ENCODE data around the gene SLC34A3. TPM values are rescaled to one million over a fixed set of nuclear protein-coding genes. Genes with fewer than 3 reads are reported as not detected.
"Not testable (repeated sequence)": the region's sequence is repeated elsewhere in the genome, so short reads cannot be mapped to it uniquely, and the experiment has no call there.

The SLC34A3 gene
- polyA plus RNA-seq, 3 donors from 2014 or later = not detected

DNA sequence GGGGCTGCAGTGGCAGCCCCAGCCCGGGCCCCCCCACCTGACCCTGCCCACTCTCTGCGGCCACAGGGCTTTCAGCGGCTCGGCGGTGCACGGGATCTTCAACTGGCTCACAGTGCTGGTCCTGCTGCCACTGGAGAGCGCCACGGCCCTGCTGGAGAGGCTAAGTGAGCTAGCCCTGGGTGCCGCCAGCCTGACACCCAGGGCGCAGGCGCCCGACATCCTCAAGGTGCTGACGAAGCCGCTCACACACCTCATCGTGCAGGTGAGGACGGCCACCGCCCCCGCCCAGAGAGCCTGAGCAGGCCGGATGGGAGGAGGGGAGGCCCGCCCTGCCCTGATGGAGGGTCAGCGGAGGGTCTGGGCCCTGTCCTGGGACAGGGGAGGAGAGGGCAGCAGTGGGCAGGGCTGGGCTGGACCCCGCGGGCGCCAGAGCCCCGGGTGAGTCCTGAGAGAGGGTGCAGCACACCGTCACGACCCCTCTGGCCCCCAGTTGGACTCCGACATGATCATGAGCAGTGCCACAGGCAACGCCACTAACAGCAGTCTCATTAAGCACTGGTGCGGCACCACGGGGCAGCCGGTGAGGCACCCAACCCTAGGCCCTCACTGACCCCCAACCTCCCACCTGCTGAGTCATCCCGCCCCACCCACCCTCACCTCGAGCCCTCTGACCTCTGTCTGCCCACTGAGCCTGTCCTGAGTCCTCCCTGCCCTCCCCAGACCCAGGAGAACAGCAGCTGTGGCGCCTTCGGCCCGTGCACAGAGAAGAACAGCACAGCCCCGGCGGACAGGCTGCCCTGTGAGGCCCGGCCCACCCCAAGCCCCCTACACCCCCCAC lies 2.7 kb downstream of the SLC34A3 start:
- Mint-ChIP-seq H3K9me3 (no peaks in the 10 kb centered on the region), H3K27me3 (ENCODE audit: low read depth in 3 of 3) (peaks cover 0 to 2% (median 2%) of the 10 kb centered on the region in 3 donors), H3K27ac (no peak overlapping the region), H3K4me1 (peaks cover 0 to 4% of the 10 kb centered on the region in 2 donors), H3K36me3 (no peaks in the 10 kb centered on the region), H3K4me3 (no peak overlapping the region)
- no peak for DNase-seq

DNA sequence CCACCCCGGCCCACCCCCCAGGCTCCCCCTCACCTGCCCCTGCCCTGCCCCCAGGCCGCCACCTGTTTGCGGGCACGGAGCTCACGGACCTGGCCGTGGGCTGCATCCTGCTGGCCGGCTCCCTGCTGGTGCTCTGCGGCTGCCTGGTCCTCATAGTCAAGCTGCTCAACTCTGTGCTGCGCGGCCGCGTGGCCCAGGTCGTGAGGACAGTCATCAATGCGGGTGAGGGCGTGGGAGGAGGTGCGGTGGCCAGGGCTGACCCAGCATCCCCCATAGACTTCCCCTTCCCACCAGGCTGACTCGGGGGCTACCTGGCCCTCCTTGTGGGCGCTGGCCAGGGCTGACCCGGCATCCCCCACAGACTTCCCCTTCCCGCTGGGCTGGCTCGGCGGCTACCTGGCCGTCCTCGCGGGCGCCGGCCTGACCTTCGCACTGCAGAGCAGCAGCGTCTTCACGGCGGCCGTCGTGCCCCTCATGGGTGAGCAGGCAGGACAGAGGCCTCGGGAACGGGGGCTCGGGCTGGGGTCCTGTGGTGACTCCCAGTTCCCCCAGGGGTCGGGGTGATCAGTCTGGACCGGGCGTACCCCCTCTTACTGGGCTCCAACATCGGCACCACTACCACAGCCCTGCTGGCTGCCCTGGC lies 3.5 kb downstream of the SLC34A3 start:
- peaks cover 0 to 2% (median 2%) of the 10 kb centered on the region in 3 donors for H3K27me3 Mint-ChIP-seq (ENCODE audit: low read depth in 3 of 3)
- no peaks in the 10 kb centered on the region for H3K9me3 Mint-ChIP-seq
- no peak for DNase-seq
- no peaks in the 10 kb centered on the region for H3K36me3 Mint-ChIP-seq
- no peak overlapping the region for H3K4me3 Mint-ChIP-seq
- H3K4me1 Mint-ChIP-seq = peaks cover 5 to 9% of the 10 kb centered on the region in 2 donors
- H3K27ac Mint-ChIP-seq = no peak overlapping the region

DNA sequence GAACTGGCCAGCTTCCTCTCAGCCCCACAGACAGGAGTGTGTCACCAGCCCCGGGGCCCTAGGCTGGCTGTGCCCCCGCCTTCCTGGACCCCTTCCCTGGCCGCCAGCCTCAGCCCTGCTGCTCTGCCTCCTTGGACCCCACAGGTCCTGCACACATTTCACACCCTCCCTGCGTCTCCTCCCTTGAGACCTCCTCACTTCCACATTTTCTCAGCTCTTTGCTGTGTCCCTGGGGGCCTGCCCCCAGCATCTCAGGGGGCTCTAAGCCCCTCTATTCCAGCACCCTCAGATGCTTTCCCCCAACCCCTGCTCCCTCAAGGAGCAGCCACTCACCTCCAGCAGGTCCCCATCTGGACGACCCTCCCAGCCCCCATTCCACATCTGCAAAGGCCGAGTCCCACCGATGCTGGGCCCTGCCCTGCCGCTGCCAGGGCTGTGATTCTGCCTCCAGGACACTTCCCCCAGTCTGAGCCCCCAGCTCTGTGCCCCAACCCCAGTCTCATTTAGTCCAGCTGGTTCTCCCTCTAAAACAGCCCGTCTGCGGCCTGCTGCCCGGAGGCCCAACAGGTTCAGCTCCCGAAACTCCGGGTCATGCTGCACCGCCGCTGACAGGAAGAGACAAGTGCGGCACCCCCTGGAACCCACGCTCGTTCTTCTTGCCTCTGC lies 4.2 kb downstream of the SLC34A3 start:
- H3K27ac Mint-ChIP-seq = no peak overlapping the region
- H3K27me3 Mint-ChIP-seq (ENCODE audit: low read depth in 3 of 3) = peaks cover 0 to 5% (median 0%) of the 10 kb centered on the region in 3 donors

DNA sequence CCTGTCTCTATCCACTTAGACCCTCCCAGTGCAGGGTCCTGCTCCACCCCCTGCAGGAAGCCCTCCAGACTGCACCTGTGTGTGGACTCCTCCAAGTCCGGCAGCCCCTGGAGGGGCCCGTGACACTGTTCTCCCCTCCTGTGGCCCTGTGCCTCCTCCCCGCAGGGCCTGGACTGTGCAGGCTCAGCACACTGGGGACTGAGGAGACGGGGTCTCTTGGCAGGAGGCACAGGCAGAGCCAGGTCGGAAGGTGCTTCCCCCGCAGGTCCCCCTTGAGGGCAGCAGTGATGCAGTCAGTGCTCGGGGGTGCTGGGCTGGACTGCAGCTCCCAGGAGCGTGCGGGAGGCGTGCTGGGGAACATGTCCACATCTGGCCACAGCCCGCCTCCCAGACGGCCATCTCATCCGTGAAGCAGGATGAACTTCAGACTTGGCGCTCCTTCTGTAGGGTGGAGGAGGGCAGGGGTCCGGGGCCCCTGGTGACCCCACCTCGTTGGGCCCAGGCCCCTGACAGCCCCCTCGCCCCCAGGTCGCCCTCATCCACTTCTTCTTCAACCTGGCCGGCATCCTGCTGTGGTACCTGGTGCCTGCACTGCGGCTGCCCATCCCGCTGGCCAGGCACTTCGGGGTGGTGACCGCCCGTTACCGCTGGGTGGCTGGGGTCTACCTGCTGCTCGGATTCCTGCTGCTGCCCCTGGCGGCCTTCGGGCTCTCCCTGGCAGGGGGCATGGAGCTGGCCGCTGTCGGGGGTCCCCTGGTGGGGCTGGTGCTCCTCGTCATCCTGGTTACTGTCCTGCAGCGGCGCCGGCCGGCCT lies 4.9 kb downstream of the SLC34A3 start:
- peaks cover 6 to 15% of the 10 kb centered on the region in 2 donors for H3K4me1 Mint-ChIP-seq
- H3K27me3 Mint-ChIP-seq (ENCODE audit: low read depth in 3 of 3) = peaks cover 0 to 9% (median 0%) of the 10 kb centered on the region in 3 donors
- H3K9me3 Mint-ChIP-seq = no peaks in the 10 kb centered on the region
- H3K4me3 Mint-ChIP-seq = no peak overlapping the region
- H3K27ac Mint-ChIP-seq = no peak overlapping the region
- no peak for DNase-seq
- no peaks in the 10 kb centered on the region for H3K36me3 Mint-ChIP-seq

More for the DNA sequence above, 4.2 kb downstream of the SLC34A3 start:
- Mint-ChIP-seq H3K4me3 (no peak overlapping the region), H3K9me3 (no peaks in the 10 kb centered on the region), H3K4me1 (peaks cover 6 to 14% of the 10 kb centered on the region in 2 donors), H3K36me3 (no peaks in the 10 kb centered on the region)
- DNase-seq = no peak

DNA sequence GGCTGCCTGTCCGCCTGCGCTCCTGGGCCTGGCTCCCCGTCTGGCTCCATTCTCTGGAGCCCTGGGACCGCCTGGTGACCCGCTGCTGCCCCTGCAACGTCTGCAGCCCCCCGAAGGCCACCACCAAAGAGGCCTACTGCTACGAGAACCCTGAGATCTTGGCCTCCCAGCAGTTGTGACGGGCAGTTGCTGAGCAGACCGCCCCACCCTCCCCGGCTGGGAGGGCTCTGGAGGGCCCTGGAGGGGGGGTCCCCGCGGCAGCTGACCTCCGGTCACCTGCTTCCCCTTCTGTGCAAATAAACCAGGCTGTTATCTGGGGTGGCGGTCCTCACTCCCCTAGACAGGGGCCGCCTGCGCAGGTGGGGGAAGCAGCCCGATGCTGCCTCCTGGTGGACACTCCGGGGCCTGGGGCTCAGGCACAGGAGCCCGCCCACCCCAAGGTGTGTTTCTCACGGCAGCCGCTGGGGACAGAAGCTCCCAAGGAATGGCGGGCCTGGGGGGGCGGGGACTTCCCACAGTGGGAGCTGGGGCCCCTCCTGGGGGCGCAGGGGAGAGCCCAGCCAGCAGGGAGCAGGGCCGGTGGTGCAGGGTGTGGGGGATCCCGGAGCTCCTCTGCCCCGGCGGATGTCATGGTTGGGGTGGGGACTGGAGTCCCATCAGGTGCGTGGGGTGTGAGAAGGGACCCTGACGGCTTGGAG lies 5.7 kb downstream of the SLC34A3 start:
- Mint-ChIP-seq H3K9me3 (no peaks in the 10 kb centered on the region), H3K27ac (no peak overlapping the region), H3K27me3 (ENCODE audit: low read depth in 3 of 3) (peaks cover 5 to 15% (median 5%) of the 10 kb centered on the region in 3 donors), H3K4me3 (no peak overlapping the region), H3K36me3 (no peaks in the 10 kb centered on the region), H3K4me1 (peaks cover 11 to 18% of the 10 kb centered on the region in 2 donors)
- DNase-seq = peak; percentile 86 to 87 (median 87)

DNA sequence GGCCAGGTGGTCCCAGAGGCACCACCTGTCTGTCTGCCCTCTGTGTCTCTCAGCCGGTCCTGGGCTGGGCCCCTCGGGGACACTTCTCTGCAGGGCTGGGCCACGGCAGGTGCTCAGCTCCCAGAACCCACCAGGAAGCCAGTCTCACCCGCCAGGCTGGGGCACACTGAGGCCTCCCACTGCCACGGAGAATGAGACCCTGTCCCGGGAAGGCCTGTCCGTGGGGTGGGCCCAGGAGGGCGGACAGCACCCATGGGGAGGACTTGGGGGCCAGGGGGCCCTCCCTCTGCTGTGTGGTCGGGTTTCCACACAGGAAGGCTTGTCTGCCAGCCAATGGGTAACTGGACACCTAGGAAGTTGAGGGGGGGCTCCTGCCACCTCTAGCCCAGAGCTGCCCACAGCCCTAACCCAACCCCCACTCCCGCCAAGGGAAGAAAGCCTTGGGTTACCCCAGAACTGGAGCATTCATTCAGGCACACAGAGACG lies 6.3 kb downstream of the SLC34A3 start:
- Mint-ChIP-seq H3K4me3 (no peak overlapping the region), H3K36me3 (no peaks in the 10 kb centered on the region), H3K27ac (no peak overlapping the region), H3K27me3 (ENCODE audit: low read depth in 3 of 3) (peaks cover 5 to 13% (median 5%) of the 10 kb centered on the region in 3 donors), H3K4me1 (peaks cover 12 to 18% of the 10 kb centered on the region in 2 donors), H3K9me3 (no peaks in the 10 kb centered on the region)
- DNase-seq = no peak

DNA sequence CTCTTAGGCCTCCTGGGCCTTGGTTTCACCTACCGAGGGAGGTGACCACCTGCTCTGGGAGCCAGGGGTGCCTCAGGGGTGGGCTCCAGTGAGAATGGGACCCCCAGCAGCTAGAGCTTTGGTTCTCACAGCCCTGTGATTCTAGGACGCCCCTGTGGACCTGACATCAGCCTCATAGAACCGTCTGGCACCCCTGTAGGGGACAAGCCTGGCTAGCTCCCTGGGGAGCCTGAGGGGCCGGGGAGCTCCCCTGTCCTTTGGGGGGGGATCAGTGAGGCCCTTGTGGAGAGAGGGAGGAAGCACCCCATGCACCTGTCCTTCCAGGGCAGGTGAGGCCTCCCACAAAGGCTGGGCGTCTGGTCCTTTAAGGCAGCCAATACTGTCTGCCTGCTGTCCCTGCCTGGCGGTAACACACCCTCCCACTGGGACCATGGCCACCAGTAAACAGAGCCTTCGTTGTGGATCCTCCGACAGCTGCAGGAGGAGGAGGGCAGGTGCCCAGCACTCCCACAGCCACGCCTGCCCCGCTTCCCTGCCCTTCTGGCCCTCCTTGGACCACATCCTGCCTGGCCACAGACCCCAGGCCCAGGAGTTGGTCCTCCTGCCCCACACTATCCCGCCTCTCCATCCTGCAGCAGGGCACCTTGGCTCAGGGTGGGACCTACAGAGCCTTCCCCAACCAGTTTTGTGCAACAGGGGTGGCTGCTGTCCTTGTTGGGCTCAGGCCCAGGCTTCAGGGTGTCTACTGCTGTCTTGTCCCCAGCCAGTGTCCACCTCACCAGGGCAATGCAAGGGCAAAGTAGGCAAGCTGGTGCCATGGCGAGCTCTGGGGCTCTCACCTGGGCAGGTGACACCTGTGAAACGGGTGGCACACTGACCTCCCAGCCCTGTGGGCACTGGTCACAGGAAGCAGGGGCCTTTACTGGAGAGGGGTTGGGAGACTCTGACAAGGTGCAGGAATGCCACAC lies 7.3 kb downstream of the SLC34A3 start:
- H3K4me3 Mint-ChIP-seq = no peak overlapping the region

DNA sequence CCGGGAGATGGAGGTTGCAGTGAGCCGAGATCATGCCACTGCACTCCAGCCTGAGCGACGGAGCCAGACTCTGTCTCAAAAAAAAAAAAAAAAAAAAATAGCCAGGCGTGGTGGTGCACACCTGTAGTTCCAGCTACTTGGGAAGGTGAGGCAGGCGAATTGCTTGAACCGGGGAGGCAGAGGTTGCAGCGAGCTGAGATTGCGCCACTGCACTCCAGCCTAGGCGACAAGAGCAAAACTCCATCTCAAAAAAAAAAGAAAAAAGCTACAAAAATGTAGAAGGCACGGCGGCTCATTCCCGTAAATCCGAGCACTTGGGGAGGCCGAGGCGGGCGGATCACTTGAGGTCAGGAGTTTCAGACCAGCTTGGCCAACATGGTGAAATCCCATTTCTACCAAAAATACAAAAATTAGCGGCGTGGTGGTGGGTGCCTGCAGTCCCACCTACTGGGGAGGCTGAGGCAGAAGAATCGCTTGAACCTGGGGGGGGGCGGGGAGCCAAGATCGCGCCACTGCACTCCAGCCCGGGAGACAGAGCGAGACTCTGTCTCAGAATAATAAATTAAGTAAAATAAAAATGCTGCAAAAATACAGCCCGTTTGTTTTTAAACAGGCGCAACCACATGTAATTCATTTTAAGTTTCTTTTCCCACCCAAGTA lies 9.0 kb downstream of the SLC34A3 start:
- Mint-ChIP-seq H3K4me1 (peaks cover 28 to 31% of the 10 kb centered on the region in 2 donors), H3K27ac (peak overlapping the region in 5 of 6 donors; percentile 21 to 77 (median 48)), H3K4me3 (peak overlapping the region; percentile 63 to 79 (median 71)), H3K27me3 (ENCODE audit: low read depth in 3 of 3) (peaks cover 12 to 26% (median 25%) of the 10 kb centered on the region in 3 donors)
- not testable (repeated sequence) for H3K9me3 Mint-ChIP-seq, DNase-seq, H3K36me3 Mint-ChIP-seq

More for the DNA sequence above, 7.3 kb downstream of the SLC34A3 start:
- Mint-ChIP-seq H3K27ac (no peak overlapping the region), H3K4me1 (peaks cover 23 to 27% of the 10 kb centered on the region in 2 donors), H3K27me3 (ENCODE audit: low read depth in 3 of 3) (peaks cover 12 to 22% (median 15%) of the 10 kb centered on the region in 3 donors), H3K9me3 (no peaks in the 10 kb centered on the region), H3K36me3 (peaks cover 0 to 3% (median 0%) of the 10 kb centered on the region in 3 donors)
- no peak for DNase-seq

DNA sequence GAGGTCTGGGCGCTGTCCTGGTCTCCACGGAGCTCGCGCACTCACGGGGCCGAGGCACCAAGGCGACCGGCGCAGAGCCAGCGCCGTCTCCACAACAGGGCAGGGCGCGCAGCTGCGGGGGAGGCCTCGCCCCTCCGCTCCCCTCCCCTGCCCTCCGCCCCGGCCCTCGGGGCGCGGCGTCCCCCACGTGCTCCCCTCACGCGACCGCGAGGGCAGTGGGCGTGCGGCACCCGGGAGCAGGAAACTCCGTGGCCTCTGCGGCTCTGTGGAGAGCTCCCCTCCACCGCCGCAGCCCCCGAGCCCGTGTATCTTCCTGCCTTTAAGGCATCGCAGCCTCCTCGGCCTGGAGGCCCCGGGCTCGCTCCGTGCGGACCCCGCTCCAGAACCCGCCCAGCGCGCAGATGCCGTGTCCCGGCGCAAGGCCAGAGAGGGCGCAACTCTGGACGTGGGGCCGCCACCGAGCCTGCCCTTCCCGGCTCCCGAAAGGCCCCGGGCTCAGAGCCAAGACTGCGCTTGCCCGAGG lies 9.7 kb downstream of the SLC34A3 start:
- Mint-ChIP-seq H3K27ac (peak overlapping the region in 3 of 6 donors; percentile 46 to 92 (median 77)), H3K27me3 (ENCODE audit: low read depth in 3 of 3) (peaks cover 12 to 26% (median 25%) of the 10 kb centered on the region in 3 donors), H3K4me1 (peaks cover 28 to 31% of the 10 kb centered on the region in 2 donors), H3K4me3 (peak overlapping the region; percentile 63 to 79 (median 71)), H3K36me3 (peaks cover 0 to 3% (median 0%) of the 10 kb centered on the region in 3 donors), H3K9me3 (no peaks in the 10 kb centered on the region)
- peak in 2 of 3 donors; percentile 82 to 84 for DNase-seq

DNA sequence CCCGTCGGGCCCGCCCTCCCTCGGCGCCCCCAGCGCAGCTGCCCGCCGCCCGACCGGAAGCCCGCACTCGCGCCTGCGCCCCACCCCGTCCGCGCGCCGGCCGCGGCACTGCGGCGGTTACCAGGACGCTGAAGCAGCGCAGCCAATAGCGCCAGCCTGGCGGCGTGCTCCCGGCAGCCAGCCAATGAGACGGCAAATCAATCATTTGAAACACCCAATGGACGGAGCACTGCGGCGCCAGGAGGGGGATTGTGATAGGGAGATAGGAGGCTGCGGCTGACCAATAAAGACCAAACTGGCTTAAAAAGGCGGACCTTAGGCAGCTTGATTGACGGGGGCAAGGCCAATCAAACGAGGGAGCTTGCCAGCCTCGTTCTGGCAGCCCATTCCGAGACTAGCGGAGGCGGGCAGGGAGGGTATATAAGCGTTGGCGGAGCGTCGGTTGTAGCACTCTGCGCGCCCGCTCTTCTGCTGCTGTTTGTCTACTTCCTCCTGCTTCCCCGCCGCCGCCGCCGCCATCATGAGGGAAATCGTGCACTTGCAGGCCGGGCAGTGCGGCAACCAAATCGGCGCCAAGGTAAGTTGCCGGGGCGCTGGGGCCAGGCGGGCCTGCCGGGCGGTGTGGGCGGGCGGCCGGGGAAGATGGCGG lies 10.3 kb downstream of the SLC34A3 start, which contains the start of gene TUBB4B:
Gene TUBB4B, plus strand, starts transcription at position 447 of the 649 bp plus-strand sequence. Its CDS starts 74 bp downstream, at position 521.
- Mint-ChIP-seq H3K4me1 (peaks cover 28 to 31% of the 10 kb centered on the region in 2 donors), H3K27me3 (ENCODE audit: low read depth in 3 of 3) (peaks cover 12 to 26% (median 25%) of the 10 kb centered on the region in 3 donors), H3K9me3 (no peaks in the 10 kb centered on the region), H3K4me3 (peak within 1 kb of the TSS; percentile 92 to 96 (median 93)), H3K27ac (peak within 1 kb of the TSS; percentile 68 to 94 (median 92)), H3K36me3 (peaks cover 0 to 3% (median 0%) of the 10 kb centered on the region in 3 donors)
- DNase-seq = peak; percentile 99

Measured in immature natural killer cell (primary cell).